Hindlimb muscle (tissue), 1 donor: ENCODE results near the gene TAF11L4. TPM values are rescaled to one million over a fixed set of nuclear protein-coding genes. Genes with fewer than 3 reads are reported as not detected.
A peak's percentile ranks its signal among the peaks of the same experiment; 100 is the strongest.
"Not testable (repeated sequence)": the region's sequence is repeated elsewhere in the genome, so short reads cannot be mapped to it uniquely, and the experiment has no call there.

Source experiments
- DNase-seq: peaks from one replicate; pipeline ENCODE4 v3.0.0-alpha.2; 2013
- polyA plus RNA-seq: library from polyadenylated mRNA; unstranded; fragments of 120-200 nt; gene quantifications from one replicate; pipeline ENCODE4 v1.2.1, GENCODE V29; 2013; ENCODE audit not compliant: insufficient read length

The TAF11L4 gene
- polyA plus RNA-seq = not detected

GRCh38 chr5:17521501-17521900 is at the start of gene TAF11L4:
TAF11L4 (plus strand) TSS chr5:17521801.
- not testable (repeated sequence) for DNase-seq

GRCh38 chr5:17475064-17475463 is 46.5 kb upstream of the TAF11L4 start:
- DNase-seq = not testable (repeated sequence)

GRCh38 chr5:17477043-17477442 is 44.6 kb upstream of the TAF11L4 start:
- DNase-seq = no peak

GRCh38 chr5:17477573-17478265 is 43.9 kb upstream of the TAF11L4 start:
- DNase-seq = no peak

GRCh38 chr5:17481378-17481777 is 40.2 kb upstream of the TAF11L4 start:
- DNase-seq = no peak

- DNase-seq = no peak
These were observed 38.8 kb upstream of the TAF11L4 start for GRCh38 chr5:17482790-17483189.

- DNase-seq = not testable (repeated sequence)
These were observed 35.0 kb upstream of the TAF11L4 start for GRCh38 chr5:17486464-17487173.

GRCh38 chr5:17487174-17487512 is 34.5 kb upstream of the TAF11L4 start:
- no peak for DNase-seq

- DNase-seq = peak; percentile 2
These were observed 30.3 kb upstream of the TAF11L4 start for GRCh38 chr5:17491257-17491656.

- no peak for DNase-seq
These were observed 28.8 kb upstream of the TAF11L4 start for GRCh38 chr5:17492770-17493169.

GRCh38 chr5:17497446-17497845 is 24.2 kb upstream of the TAF11L4 start:
- no peak for DNase-seq

GRCh38 chr5:17497931-17498330 is 23.7 kb upstream of the TAF11L4 start, which contains the start of gene TAF11L2:
TAF11L2 (plus strand) TSS chr5:17498231.
- not testable (repeated sequence) for DNase-seq

- DNase-seq = no peak
These were observed 9.8 kb upstream of the TAF11L4 start for GRCh38 chr5:17511775-17512325.

GRCh38 chr5:17517526-17517925 is 4.1 kb upstream of the TAF11L4 start:
- not testable (repeated sequence) for DNase-seq

GRCh38 chr5:17518067-17518466 is 3.5 kb upstream of the TAF11L4 start, which contains the start of gene TAF11L3:
TAF11L3 (plus strand) TSS chr5:17518367.
- DNase-seq = not testable (repeated sequence)

GRCh38 chr5:17519508-17519907 is 2.1 kb upstream of the TAF11L4 start:
- DNase-seq = not testable (repeated sequence)

- DNase-seq = not testable (repeated sequence)
These were observed 3.3 kb downstream of the TAF11L4 start, which contains the start of gene TAF11L5 for GRCh38 chr5:17524935-17525334. TAF11L5 (plus strand) TSS chr5:17525235.

GRCh38 chr5:17526504-17526903 is 4.9 kb downstream of the TAF11L4 start:
- peak; percentile 2 for DNase-seq

GRCh38 chr5:17528369-17528768 is 6.8 kb downstream of the TAF11L4 start, which contains the start of gene TAF11L6:
TAF11L6 (plus strand) TSS chr5:17528669.
- DNase-seq = not testable (repeated sequence)
